HG03159 (cell line): ENCODE measurements around the gene WDR45.

Experiments used
- ATAC-seq: cut with Tn5 transposase; IDR thresholded peaks from one replicate; pipeline ENCODE4 v1.9.1; 2021; ENCODE audit warnings: mild to moderate bottlenecking, moderate library complexity; ENCODE audit not compliant: unreplicated experiment

Gene WDR45

GRCh38 chrX:49053223-49054072 lies 26.2 kb downstream of the WDR45 start:
- no peak for ATAC-seq

GRCh38 chrX:49043987-49044281 lies 35.8 kb downstream of the WDR45 start:
- ATAC-seq = no peak

GRCh38 chrX:49043220-49043986 lies 36.3 kb downstream of the WDR45 start, which contains the start of gene TFE3:
TSS of gene TFE3 (minus strand) at chrX:49043357. CDS start at chrX:49043226, 131 bp downstream.
- ATAC-seq = peak; percentile 86

- no peak for ATAC-seq
Observed at GRCh38 chrX:49042581-49043219, 37.0 kb downstream of the WDR45 start.

GRCh38 chrX:49041744-49042580 lies 37.7 kb downstream of the WDR45 start:
- ATAC-seq = no peak

GRCh38 chrX:49040376-49040955 lies 39.2 kb downstream of the WDR45 start:
- ATAC-seq = no peak

- no peak for ATAC-seq
Observed at GRCh38 chrX:49039598-49040375, 39.9 kb downstream of the WDR45 start.

GRCh38 chrX:49037883-49038475 lies 41.7 kb downstream of the WDR45 start:
- no peak for ATAC-seq

GRCh38 chrX:49030283-49030682 lies 49.4 kb downstream of the WDR45 start:
- ATAC-seq = no peak

GRCh38 chrX:49029876-49030275 lies 49.8 kb downstream of the WDR45 start:
- ATAC-seq = no peak
